WI38 (cell line): ENCODE data around the gene PLB1.

Experiments
- H3K4me3 ChIP-seq: 2 replicates; pipeline ENCODE4 v1.5.1; 2011; ENCODE audit warnings: low read depth, mild to moderate bottlenecking, control low read depth, low read length
- TF ChIP-seq, protein P1 (sequence below): IDR thresholded peaks from 2 replicates; pipeline ENCODE4 v1.5.1; 2012; ENCODE audit warnings: low read depth, mild to moderate bottlenecking, control low read depth, low read length

Gene PLB1

DNA sequence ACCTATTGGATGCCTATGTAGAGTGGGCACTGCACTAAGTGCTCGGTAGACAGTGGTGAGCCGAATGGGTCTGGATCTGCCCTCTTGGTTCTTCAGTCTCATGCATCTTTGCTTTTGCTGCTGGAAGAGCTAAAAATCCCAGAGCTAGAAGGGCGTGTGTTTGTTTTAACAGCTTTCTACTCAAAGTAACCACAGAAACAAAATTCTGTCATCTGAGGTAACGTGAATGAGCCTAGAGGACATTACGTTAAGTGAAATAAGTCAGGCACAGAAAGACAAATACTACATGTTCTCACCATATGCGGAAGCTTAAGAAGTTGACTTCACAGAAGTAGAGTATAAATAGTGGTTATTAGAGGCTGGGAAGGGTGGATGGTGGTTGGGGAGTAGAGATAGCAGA lies 119.8 kb downstream of the PLB1 start:
- no peak overlapping the region for H3K4me3 ChIP-seq
- TF ChIP-seq, protein P1, sequence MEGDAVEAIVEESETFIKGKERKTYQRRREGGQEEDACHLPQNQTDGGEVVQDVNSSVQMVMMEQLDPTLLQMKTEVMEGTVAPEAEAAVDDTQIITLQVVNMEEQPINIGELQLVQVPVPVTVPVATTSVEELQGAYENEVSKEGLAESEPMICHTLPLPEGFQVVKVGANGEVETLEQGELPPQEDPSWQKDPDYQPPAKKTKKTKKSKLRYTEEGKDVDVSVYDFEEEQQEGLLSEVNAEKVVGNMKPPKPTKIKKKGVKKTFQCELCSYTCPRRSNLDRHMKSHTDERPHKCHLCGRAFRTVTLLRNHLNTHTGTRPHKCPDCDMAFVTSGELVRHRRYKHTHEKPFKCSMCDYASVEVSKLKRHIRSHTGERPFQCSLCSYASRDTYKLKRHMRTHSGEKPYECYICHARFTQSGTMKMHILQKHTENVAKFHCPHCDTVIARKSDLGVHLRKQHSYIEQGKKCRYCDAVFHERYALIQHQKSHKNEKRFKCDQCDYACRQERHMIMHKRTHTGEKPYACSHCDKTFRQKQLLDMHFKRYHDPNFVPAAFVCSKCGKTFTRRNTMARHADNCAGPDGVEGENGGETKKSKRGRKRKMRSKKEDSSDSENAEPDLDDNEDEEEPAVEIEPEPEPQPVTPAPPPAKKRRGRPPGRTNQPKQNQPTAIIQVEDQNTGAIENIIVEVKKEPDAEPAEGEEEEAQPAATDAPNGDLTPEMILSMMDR: no peak

GRCh38 chr2:28616396-28616999 lies 120.6 kb downstream of the PLB1 start:
- TF ChIP-seq, protein P1: no peak
- H3K4me3 ChIP-seq: no peak overlapping the region

- TF ChIP-seq, protein P1: no peak
Observed at GRCh38 chr2:28617502-28618184, 121.8 kb downstream of the PLB1 start.

GRCh38 chr2:28618221-28619141 lies 122.6 kb downstream of the PLB1 start:
- TF ChIP-seq, protein P1: no peak
- H3K4me3 ChIP-seq: no peak overlapping the region

More at GRCh38 chr2:28617502-28618184, 121.8 kb downstream of the PLB1 start:
- no peak overlapping the region for H3K4me3 ChIP-seq

GRCh38 chr2:28619213-28620196 lies 123.6 kb downstream of the PLB1 start:
- TF ChIP-seq, protein P1: no peak
- no peak overlapping the region for H3K4me3 ChIP-seq

DNA sequence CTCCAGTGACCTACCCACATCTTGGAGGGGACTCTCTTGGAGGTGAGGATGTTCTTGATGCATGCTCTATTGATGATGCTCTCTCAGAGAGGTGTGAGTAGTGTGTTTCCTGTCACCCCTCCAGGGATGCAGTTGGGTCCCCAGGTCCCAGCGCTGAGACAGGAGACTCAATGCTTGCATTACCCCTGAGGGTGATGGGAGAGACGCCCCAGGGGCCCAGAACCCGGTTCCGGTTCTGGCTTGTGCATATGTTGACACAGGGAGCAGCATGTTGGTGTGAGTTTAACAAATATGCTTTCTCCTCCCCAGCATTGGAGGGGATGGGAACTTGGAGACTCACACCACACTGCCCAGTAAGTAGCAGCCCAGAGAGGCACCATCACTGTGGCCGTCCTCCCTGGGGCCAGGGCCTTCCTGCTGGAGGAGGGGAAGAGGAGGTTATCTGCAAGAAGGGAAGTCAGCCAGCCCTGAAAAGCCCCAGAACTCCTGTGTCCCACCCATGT lies 124.5 kb downstream of the PLB1 start:
- no peak overlapping the region for H3K4me3 ChIP-seq
- TF ChIP-seq, protein P1: no peak
